Neuronal stem cell (in vitro differentiated cells): Measurements from ENCODE around the gene NINJ2.

Experiments
- DNase-seq: peaks from one replicate; pipeline ENCODE4 v3.0.0-alpha.2; 2013; ENCODE audit warnings: low spot score
- H2AFZ ChIP-seq: one replicate; pipeline ENCODE4 v1.6.1; 2013; ENCODE audit warnings: mild to moderate bottlenecking, low read length, inconsistent platforms
- H2AK5ac ChIP-seq: 2 replicates; pipeline ENCODE4 v1.6.1; 2013; ENCODE audit warnings: low read depth, mild to moderate bottlenecking, inconsistent platforms, low read length, moderate library complexity, mixed read lengths
- H2BK120ac ChIP-seq: 2 replicates; pipeline ENCODE4 v1.6.1; 2013; ENCODE audit warnings: low read depth, mild to moderate bottlenecking, inconsistent platforms, low read length, moderate library complexity, mixed read lengths
- H2BK12ac ChIP-seq: one replicate; pipeline ENCODE4 v1.6.1; 2013; ENCODE audit warnings: low read length, inconsistent platforms
- H2BK15ac ChIP-seq: 2 replicates; pipeline ENCODE4 v1.6.1; 2013; ENCODE audit warnings: mild to moderate bottlenecking, low read length, inconsistent platforms, mixed read lengths
- H2BK5ac ChIP-seq: one replicate; pipeline ENCODE4 v1.6.1; 2013; ENCODE audit warnings: inconsistent platforms, mild to moderate bottlenecking, low read length, moderate library complexity
- H3K14ac ChIP-seq: one replicate; pipeline ENCODE4 v1.6.1; 2013; ENCODE audit warnings: low read length, inconsistent platforms
- H3K18ac ChIP-seq: 2 replicates; pipeline ENCODE4 v1.6.1; 2013; ENCODE audit warnings: low read length, inconsistent platforms
- H3K23ac ChIP-seq: 2 replicates; pipeline ENCODE4 v1.6.1; 2013; ENCODE audit warnings: low read depth, mild to moderate bottlenecking, mixed read lengths, low read length, inconsistent platforms; ENCODE audit not compliant: poor library complexity
- H3K27ac ChIP-seq: replicated peaks from 3 replicates; pipeline ENCODE4 v1.5.1; 2013; ENCODE audit warnings: low read length, inconsistent platforms
- H3K27me3 ChIP-seq, 3 experiments: 2 replicates each; pipeline ENCODE4 v1.6.1; 2013; ENCODE audit warnings: low read length in 3 of 3, mild to moderate bottlenecking in 2 of 3, inconsistent platforms in 1 of 3, low read depth in 1 of 3, mixed read lengths in 1 of 3, moderate library complexity in 1 of 3; ENCODE audit not compliant: control insufficient read depth in 3 of 3, insufficient read depth in 3 of 3
- H3K36me3 ChIP-seq, 2 donors: replicated peaks in 1 of 2; 2 replicates each; pipeline ENCODE4 v1.6.1; 2013; ENCODE audit warnings: low read length in 2 of 2; ENCODE audit not compliant: control insufficient read depth in 2 of 2, insufficient read depth in 2 of 2
- H3K4ac ChIP-seq: 2 replicates; pipeline ENCODE4 v1.6.1; 2013; ENCODE audit warnings: inconsistent platforms, mild to moderate bottlenecking, low read length, moderate library complexity
- H3K4me1 ChIP-seq, 2 donors: 1 replicate in 1 of 2; 2 replicates in 1 of 2; pipeline ENCODE4 v1.6.1; 2013; ENCODE audit warnings: low read length in 2 of 2, low read depth in 1 of 2; ENCODE audit not compliant: control insufficient read depth in 2 of 2, insufficient read depth in 1 of 2
- H3K4me2 ChIP-seq: one replicate; pipeline ENCODE4 v1.6.1; 2013; ENCODE audit warnings: mild to moderate bottlenecking, low read length, inconsistent platforms; ENCODE audit not compliant: insufficient read depth, poor library complexity, severe bottlenecking
- H3K4me3 ChIP-seq, 2 donors: 2 replicates each; pipeline ENCODE4 v1.5.1; 2013; ENCODE audit warnings: low read length in 2 of 2, mild to moderate bottlenecking in 2 of 2, inconsistent platforms in 1 of 2, moderate library complexity in 1 of 2
- H3K79me1 ChIP-seq: one replicate; pipeline ENCODE4 v1.6.1; 2013; ENCODE audit warnings: low read depth, mild to moderate bottlenecking, inconsistent platforms, low read length, moderate library complexity
- H3K9ac ChIP-seq: one replicate; pipeline ENCODE4 v1.6.1; 2013; ENCODE audit warnings: mild to moderate bottlenecking, low read depth, low read length, inconsistent platforms; ENCODE audit not compliant: poor library complexity
- H3K9me3 ChIP-seq, 2 donors: replicated peaks in 1 of 2; 2 replicates each; pipeline versions ENCODE3 to v1.6.1; 2013; ENCODE audit warnings: low read length in 2 of 2, mild to moderate bottlenecking in 2 of 2, inconsistent platforms in 1 of 2, low read depth in 1 of 2, mixed read lengths in 1 of 2, moderate library complexity in 1 of 2; ENCODE audit not compliant: control insufficient read depth in 2 of 2, insufficient read depth in 1 of 2
- H4K8ac ChIP-seq: one replicate; pipeline ENCODE4 v1.6.1; 2013; ENCODE audit warnings: low read depth, mild to moderate bottlenecking, inconsistent platforms, low read length, moderate library complexity
- H4K91ac ChIP-seq: one replicate; pipeline ENCODE4 v1.6.1; 2013; ENCODE audit warnings: low read length, low read depth, mild to moderate bottlenecking, inconsistent platforms; ENCODE audit not compliant: poor library complexity
- WGBS, 2 donors: extraction: QIAGEN DNeasy Blood & Tissue Kit; methylation state at CpG; one replicate each; pipeline ENCODE4 v1.1.7; 2013; ENCODE audit warnings: missing lambda C conversion rate in 2 of 2, mixed read lengths in 1 of 2; ENCODE audit not compliant: insufficient read length in 2 of 2, insufficient replicate concordance in 1 of 2; ENCODE audit errors: extremely low coverage in 2 of 2; 5-methylcytosine and 5-hydroxymethylcytosine counted together

Gene NINJ2

DNA sequence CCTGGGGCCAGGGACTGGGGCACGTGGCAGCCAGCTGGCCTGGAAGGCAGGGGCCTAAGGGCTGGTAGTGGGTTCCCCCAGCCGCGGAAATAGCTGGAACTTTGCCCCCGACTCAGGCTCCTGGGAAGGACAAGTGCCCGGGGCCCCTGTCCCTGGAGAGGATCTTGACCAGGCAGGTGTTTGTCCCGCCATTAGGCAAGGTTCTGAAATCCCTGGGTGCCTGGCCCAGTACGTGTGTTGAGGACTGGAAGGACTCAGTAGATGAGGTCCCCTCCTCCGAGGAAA lies 109.3 kb downstream of the NINJ2 start:
- H3K9me3 ChIP-seq, result no peaks in the 10 kb centered on the region
- no peak overlapping the region for H2AFZ ChIP-seq
- H3K4ac ChIP-seq, result no peak overlapping the region
- H3K36me3 ChIP-seq, result peaks cover 0 to 30% of the 10 kb centered on the region in 2 donors
- peaks cover 2% of the 10 kb centered on the region for H3K79me1 ChIP-seq
- DNase-seq, result no peak
- no peak overlapping the region for H2BK120ac ChIP-seq
- H2BK15ac ChIP-seq, result no peak overlapping the region
- no peak overlapping the region for H2BK12ac ChIP-seq
- H4K8ac ChIP-seq, result no peak overlapping the region
- H3K4me3 ChIP-seq, result no peak overlapping the region
- no peaks in the 10 kb centered on the region for H3K4me1 ChIP-seq
- WGBS, 2 donors, result no CpG with 5 or more reads among the region's 8 CpGs
- no peak overlapping the region for H4K91ac ChIP-seq
- H3K14ac ChIP-seq, result no peak overlapping the region
- H3K9ac ChIP-seq, result no peak overlapping the region
- H3K18ac ChIP-seq, result no peak overlapping the region
- H3K23ac ChIP-seq, result no peak overlapping the region
- H3K27me3 ChIP-seq, result no peaks in the 10 kb centered on the region
- H3K4me2 ChIP-seq, result no peak overlapping the region
- H2BK5ac ChIP-seq, result no peak overlapping the region
- H3K27ac ChIP-seq, result no peak overlapping the region
- H2AK5ac ChIP-seq, result no peak overlapping the region

DNA sequence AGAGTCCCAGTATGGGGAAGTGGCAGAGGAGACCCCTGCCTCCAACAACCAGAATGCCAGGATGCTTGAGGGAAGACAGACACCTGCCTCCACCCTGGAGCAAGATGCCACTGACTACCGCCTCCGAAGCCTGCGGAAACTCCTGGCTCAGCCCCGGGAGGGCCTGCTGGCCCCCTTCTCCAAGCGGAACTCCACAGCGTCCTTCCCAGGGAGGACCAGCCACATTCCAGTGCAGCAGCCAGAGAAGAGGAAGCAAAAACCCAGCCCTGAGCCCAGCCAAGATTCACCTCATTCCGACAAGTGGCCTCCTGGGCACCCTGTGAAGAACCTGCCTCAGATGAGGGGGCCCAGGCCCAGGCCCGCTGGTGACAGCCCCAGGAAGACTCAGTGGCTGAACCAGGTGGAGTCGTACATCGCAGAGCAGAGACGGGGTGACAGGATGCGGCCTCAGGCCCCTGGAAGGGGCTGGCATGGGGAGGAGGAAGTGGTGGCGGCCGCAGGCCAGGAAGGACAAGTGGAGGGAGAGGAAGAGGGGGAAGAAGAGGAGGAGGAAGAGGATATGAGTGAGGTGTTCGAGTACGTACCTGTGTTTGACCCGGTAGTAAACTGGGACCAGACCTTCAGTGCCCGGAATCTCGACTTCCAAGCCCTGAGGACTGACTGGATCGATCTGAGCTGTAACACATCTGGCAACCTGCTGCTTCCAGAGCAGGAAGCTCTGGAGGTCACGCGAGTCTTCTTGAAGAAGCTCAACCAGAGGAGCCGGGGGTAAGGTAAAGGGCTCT lies 109.8 kb downstream of the NINJ2 start:
- Histone ChIP-seq H3K4me1 (no peaks in the 10 kb centered on the region), H3K79me1 (peaks cover 2% of the 10 kb centered on the region), H3K27ac (no peak overlapping the region), H2BK12ac (no peak overlapping the region), H3K9ac (no peak overlapping the region), H3K27me3 (no peaks in the 10 kb centered on the region), H3K18ac (no peak overlapping the region), H2BK5ac (no peak overlapping the region), H3K23ac (no peak overlapping the region), H4K8ac (no peak overlapping the region), H3K14ac (no peak overlapping the region), H4K91ac (no peak overlapping the region), H3K4me3 (no peak overlapping the region), H3K4ac (no peak overlapping the region), H3K9me3 (no peaks in the 10 kb centered on the region), H2AK5ac (no peak overlapping the region), H2AFZ (no peak overlapping the region), H3K36me3 (peaks cover 0 to 30% of the 10 kb centered on the region in 2 donors), H3K4me2 (no peak overlapping the region), H2BK120ac (no peak overlapping the region), H2BK15ac (no peak overlapping the region)
- DNase-seq, result no peak
- 88% methylated on average over 2 of the region's 23 CpGs; no CpG with 5 or more reads in 1 of the 2 donors for WGBS, 2 donors

GRCh38 chr12:552466-552865 lies 110.8 kb downstream of the NINJ2 start:
- Histone ChIP-seq H3K23ac (no peak overlapping the region), H2BK12ac (no peak overlapping the region), H3K27ac (no peak overlapping the region), H2BK5ac (no peak overlapping the region), H2AK5ac (no peak overlapping the region), H3K4me3 (no peak overlapping the region), H3K9me3 (no peaks in the 10 kb centered on the region), H2AFZ (no peak overlapping the region), H3K36me3 (peaks cover 0 to 31% of the 10 kb centered on the region in 2 donors), H3K14ac (no peak overlapping the region), H3K9ac (peak overlapping the region; percentile 51), H3K4me1 (no peaks in the 10 kb centered on the region), H3K18ac (no peak overlapping the region), H3K4ac (no peak overlapping the region), H2BK120ac (no peak overlapping the region), H4K91ac (no peak overlapping the region), H3K27me3 (no peaks in the 10 kb centered on the region), H2BK15ac (no peak overlapping the region), H3K4me2 (no peak overlapping the region), H4K8ac (no peak overlapping the region), H3K79me1 (peaks cover 2% of the 10 kb centered on the region)
- no CpG with 5 or more reads among the region's 6 CpGs for WGBS, 2 donors
- DNase-seq, result no peak

- H2BK15ac ChIP-seq, result no peak overlapping the region
Measured at GRCh38 chr12:550473-551260, 112.6 kb downstream of the NINJ2 start.

More at GRCh38 chr12:550473-551260, 112.6 kb downstream of the NINJ2 start:
- Histone ChIP-seq H3K27ac (no peak overlapping the region), H3K79me1 (peaks cover 2% of the 10 kb centered on the region), H3K9ac (no peak overlapping the region), H2AFZ (no peak overlapping the region), H2BK12ac (no peak overlapping the region), H4K8ac (no peak overlapping the region), H2BK120ac (no peak overlapping the region), H3K23ac (peak overlapping the region; percentile 67), H2BK5ac (no peak overlapping the region), H2AK5ac (no peak overlapping the region), H3K9me3 (no peaks in the 10 kb centered on the region), H4K91ac (peak overlapping the region; percentile 46), H3K27me3 (peaks cover 0 to 3% (median 0%) of the 10 kb centered on the region in 3 experiments), H3K18ac (no peak overlapping the region), H3K14ac (peak overlapping the region; percentile 27), H3K4me1 (peaks cover 0 to 1% of the 10 kb centered on the region in 2 donors), H3K4ac (no peak overlapping the region), H3K4me2 (no peak overlapping the region), H3K4me3 (no peak overlapping the region), H3K36me3 (peaks cover 0 to 28% of the 10 kb centered on the region in 2 donors)
- DNase-seq, result no peak
- WGBS, 2 donors, result no CpG with 5 or more reads among the region's 18 CpGs
